ENCODE measurements around the gene PEPD.

Gene PEPD

GRCh38 chr19:33471111-33471996 lies 50.2 kb downstream of the PEPD start:
- H3K4me3 ChIP-seq (replicated peaks; ENCODE audit: low read depth, low read length): no peak overlapping the region
- DNase-seq (ENCODE audit: low read depth): no peak
- no peak for TF ChIP-seq CTCF (IDR thresholded peaks at IDR 0.05; ENCODE audit: low read length, missing control alignments)

- no peak for TF ChIP-seq CTCF (IDR thresholded peaks at IDR 0.05; ENCODE audit: low read length, missing control alignments)
- DNase-seq (ENCODE audit: low read depth): no peak
- H3K4me3 ChIP-seq (replicated peaks; ENCODE audit: low read depth, low read length): no peak overlapping the region
Measured at GRCh38 chr19:33470686-33471085, 50.9 kb downstream of the PEPD start.

- no peak for TF ChIP-seq CTCF (IDR thresholded peaks at IDR 0.05; ENCODE audit: low read length, missing control alignments)
- DNase-seq (ENCODE audit: low read depth): no peak
- H3K4me3 ChIP-seq (replicated peaks; ENCODE audit: low read depth, low read length): no peak overlapping the region
Measured at GRCh38 chr19:33470040-33470330, 51.6 kb downstream of the PEPD start.

- H3K4me3 ChIP-seq (replicated peaks; ENCODE audit: low read depth, low read length): no peak overlapping the region
- DNase-seq (ENCODE audit: low read depth): no peak
- no peak for TF ChIP-seq CTCF (IDR thresholded peaks at IDR 0.05; ENCODE audit: low read length, missing control alignments)
Measured at GRCh38 chr19:33469171-33470039, 52.2 kb downstream of the PEPD start.

GRCh38 chr19:33468361-33469170 lies 53.0 kb downstream of the PEPD start:
- H3K4me3 ChIP-seq (replicated peaks; ENCODE audit: low read depth, low read length): no peak overlapping the region
- TF ChIP-seq CTCF (IDR thresholded peaks at IDR 0.05; ENCODE audit: low read length, missing control alignments): no peak

GRCh38 chr19:33467851-33468250 lies 53.7 kb downstream of the PEPD start:
- TF ChIP-seq CTCF (IDR thresholded peaks at IDR 0.05; ENCODE audit: low read length, missing control alignments): no peak
- no peak for DNase-seq (ENCODE audit: low read depth)
- no peak overlapping the region for H3K4me3 ChIP-seq (replicated peaks; ENCODE audit: low read depth, low read length)

More at GRCh38 chr19:33468361-33469170, 53.0 kb downstream of the PEPD start:
- DNase-seq (ENCODE audit: low read depth): no peak
